SH-SY5Y (cell line): Measurements from ENCODE around the gene AGBL1.

Source experiments
- GATA2 ChIP-seq: IDR thresholded peaks from 2 replicates; pipeline ENCODE4 v1.6.1; 2011; ENCODE audit warnings: mild to moderate bottlenecking, low read depth, low read length
- GATA3 ChIP-seq: IDR thresholded peaks from 2 replicates; pipeline ENCODE4 v1.6.1; 2011; ENCODE audit warnings: low read depth, mild to moderate bottlenecking, low read length, moderate library complexity

DNA sequence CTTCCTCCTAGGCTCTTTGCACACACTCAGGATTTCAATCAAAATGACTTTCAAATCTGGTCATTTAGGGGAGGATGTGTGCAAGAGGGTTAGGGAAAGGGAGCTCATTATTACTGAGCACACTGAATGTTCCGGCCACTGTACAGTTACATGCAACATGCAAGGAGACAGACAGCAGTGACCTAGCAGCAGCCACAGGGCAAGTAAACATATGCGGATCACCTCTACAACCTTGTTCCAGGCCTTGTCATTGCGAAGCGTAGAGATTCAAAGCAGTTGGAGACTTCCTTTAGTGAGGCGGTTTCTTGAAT lies 837.6 kb downstream of the AGBL1 start:
- TF ChIP-seq GATA2 (no peak), GATA3 (no peak)
